ENCODE measurements around the gene ARHGAP33. TPM values are rescaled to one million over a fixed set of nuclear protein-coding genes. Genes with fewer than 3 reads are reported as not detected.

Gene ARHGAP33
- polyA plus RNA-seq, 2 of the 4 experiments (the other 2 are of a cell fraction) = 0.84 to 6.1 TPM

DNA sequence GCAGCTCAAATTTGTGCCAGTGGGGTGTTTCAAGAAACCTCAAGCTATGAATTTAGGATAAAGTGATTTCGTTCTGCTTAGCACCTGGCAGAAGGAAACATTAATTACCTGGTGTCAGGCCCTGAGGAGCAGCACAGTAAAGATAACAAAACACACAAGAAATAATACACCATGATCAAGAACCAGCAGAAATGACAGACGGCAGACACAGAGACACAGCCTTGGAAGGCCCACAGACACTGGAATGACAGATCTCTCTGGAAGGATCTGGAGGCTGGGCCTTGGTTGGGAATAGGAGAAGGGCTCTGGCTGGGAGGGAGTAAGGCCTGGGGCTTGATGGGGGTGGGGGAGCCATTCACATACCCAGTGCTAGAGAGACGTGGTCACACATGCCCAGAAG lies 26.5 kb downstream of the ARHGAP33 start:
- H3K4me1 ChIP-seq = no peaks in the 10 kb centered on the region
- no peak overlapping the region for H3K27ac ChIP-seq
- TF ChIP-seq, protein P1, sequence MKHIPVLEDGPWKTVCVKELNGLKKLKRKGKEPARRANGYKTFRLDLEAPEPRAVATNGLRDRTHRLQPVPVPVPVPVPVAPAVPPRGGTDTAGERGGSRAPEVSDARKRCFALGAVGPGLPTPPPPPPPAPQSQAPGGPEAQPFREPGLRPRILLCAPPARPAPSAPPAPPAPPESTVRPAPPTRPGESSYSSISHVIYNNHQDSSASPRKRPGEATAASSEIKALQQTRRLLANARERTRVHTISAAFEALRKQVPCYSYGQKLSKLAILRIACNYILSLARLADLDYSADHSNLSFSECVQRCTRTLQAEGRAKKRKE (CRISPR knock-in tag; IDR thresholded peaks at IDR 0.05; ENCODE audit: low read depth) = no peak
- TF ChIP-seq JUN (IDR thresholded peaks at IDR 0.05) = no peak
- no peak for TF ChIP-seq CBX8 (IDR thresholded peaks at IDR 0.05)
- no peak for TF ChIP-seq HOXA7 (CRISPR knock-in tag; IDR thresholded peaks at IDR 0.05)
- no peak for TF ChIP-seq RNF2 (IDR thresholded peaks at IDR 0.05; ENCODE audit: borderline replicate concordance, low read depth)
- TF ChIP-seq POLR2A (IDR thresholded peaks at IDR 0.05; ENCODE audit: low read length) = no peak
- TF ChIP-seq PHF8 (IDR thresholded peaks at IDR 0.05; ENCODE audit: borderline replicate concordance, low read depth) = no peak
- no peak for TF ChIP-seq SMC3 (IDR thresholded peaks at IDR 0.05)
- no peak for TF ChIP-seq HOXB5 (CRISPR knock-in tag; IDR thresholded peaks at IDR 0.05)
- no peak for TF ChIP-seq JUNB (IDR thresholded peaks at IDR 0.05)
- TF ChIP-seq, protein P2, sequence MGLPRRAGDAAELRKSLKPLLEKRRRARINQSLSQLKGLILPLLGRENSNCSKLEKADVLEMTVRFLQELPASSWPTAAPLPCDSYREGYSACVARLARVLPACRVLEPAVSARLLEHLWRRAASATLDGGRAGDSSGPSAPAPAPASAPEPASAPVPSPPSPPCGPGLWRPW (IDR thresholded peaks at IDR 0.05) = no peak
- TF ChIP-seq, protein P3, sequence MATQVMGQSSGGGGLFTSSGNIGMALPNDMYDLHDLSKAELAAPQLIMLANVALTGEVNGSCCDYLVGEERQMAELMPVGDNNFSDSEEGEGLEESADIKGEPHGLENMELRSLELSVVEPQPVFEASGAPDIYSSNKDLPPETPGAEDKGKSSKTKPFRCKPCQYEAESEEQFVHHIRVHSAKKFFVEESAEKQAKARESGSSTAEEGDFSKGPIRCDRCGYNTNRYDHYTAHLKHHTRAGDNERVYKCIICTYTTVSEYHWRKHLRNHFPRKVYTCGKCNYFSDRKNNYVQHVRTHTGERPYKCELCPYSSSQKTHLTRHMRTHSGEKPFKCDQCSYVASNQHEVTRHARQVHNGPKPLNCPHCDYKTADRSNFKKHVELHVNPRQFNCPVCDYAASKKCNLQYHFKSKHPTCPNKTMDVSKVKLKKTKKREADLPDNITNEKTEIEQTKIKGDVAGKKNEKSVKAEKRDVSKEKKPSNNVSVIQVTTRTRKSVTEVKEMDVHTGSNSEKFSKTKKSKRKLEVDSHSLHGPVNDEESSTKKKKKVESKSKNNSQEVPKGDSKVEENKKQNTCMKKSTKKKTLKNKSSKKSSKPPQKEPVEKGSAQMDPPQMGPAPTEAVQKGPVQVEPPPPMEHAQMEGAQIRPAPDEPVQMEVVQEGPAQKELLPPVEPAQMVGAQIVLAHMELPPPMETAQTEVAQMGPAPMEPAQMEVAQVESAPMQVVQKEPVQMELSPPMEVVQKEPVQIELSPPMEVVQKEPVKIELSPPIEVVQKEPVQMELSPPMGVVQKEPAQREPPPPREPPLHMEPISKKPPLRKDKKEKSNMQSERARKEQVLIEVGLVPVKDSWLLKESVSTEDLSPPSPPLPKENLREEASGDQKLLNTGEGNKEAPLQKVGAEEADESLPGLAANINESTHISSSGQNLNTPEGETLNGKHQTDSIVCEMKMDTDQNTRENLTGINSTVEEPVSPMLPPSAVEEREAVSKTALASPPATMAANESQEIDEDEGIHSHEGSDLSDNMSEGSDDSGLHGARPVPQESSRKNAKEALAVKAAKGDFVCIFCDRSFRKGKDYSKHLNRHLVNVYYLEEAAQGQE (IDR thresholded peaks at IDR 0.05) = no peak
- TF ChIP-seq MYC (IDR thresholded peaks at IDR 0.05; ENCODE audit: borderline replicate concordance, low read length) = no peak
- TF ChIP-seq, protein P4, sequence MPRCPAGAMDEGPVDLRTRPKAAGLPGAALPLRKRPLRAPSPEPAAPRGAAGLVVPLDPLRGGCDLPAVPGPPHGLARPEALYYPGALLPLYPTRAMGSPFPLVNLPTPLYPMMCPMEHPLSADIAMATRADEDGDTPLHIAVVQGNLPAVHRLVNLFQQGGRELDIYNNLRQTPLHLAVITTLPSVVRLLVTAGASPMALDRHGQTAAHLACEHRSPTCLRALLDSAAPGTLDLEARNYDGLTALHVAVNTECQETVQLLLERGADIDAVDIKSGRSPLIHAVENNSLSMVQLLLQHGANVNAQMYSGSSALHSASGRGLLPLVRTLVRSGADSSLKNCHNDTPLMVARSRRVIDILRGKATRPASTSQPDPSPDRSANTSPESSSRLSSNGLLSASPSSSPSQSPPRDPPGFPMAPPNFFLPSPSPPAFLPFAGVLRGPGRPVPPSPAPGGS (IDR thresholded peaks at IDR 0.05) = no peak
- TF ChIP-seq SREBF2 (IDR thresholded peaks at IDR 0.05) = no peak
- TF ChIP-seq CHD4 (IDR thresholded peaks at IDR 0.05; ENCODE audit: borderline replicate concordance) = no peak
- no peak for TF ChIP-seq RFX5 (IDR thresholded peaks at IDR 0.05)
- TF ChIP-seq, protein P5, sequence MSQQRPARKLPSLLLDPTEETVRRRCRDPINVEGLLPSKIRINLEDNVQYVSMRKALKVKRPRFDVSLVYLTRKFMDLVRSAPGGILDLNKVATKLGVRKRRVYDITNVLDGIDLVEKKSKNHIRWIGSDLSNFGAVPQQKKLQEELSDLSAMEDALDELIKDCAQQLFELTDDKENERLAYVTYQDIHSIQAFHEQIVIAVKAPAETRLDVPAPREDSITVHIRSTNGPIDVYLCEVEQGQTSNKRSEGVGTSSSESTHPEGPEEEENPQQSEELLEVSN (IDR thresholded peaks at IDR 0.05; ENCODE audit: borderline replicate concordance, low read depth) = no peak
- no peak for TF ChIP-seq ESRRA (IDR thresholded peaks at IDR 0.05; ENCODE audit: borderline replicate concordance, low read length)
- FAIRE-seq (no peak), ATAC-seq (no peak), DNase-seq (ENCODE audit: low read depth in 1 of 2, low spot score in 1 of 2) (no peak)
- ChIA-PET POLR2A (no interaction called here), CTCF (interaction anchor here (1.0 to 2.6 kb wide), 6 partner anchors 8 to 80 kb away, joined by 3 to 12 read pairs (median 4); no protein-coding TSS in a partner anchor)
- H3K9me3 ChIP-seq = peaks cover 5% of the 10 kb centered on the region; the same call in 1 of the 3 replicates
- no peak overlapping the region for H3K4me3 ChIP-seq
- WGBS (ENCODE audit: missing lambda C conversion rate) = 35% methylated on average over 3 of the region's 3 CpGs
- no peak overlapping the region for H3K4me2 ChIP-seq

DNA sequence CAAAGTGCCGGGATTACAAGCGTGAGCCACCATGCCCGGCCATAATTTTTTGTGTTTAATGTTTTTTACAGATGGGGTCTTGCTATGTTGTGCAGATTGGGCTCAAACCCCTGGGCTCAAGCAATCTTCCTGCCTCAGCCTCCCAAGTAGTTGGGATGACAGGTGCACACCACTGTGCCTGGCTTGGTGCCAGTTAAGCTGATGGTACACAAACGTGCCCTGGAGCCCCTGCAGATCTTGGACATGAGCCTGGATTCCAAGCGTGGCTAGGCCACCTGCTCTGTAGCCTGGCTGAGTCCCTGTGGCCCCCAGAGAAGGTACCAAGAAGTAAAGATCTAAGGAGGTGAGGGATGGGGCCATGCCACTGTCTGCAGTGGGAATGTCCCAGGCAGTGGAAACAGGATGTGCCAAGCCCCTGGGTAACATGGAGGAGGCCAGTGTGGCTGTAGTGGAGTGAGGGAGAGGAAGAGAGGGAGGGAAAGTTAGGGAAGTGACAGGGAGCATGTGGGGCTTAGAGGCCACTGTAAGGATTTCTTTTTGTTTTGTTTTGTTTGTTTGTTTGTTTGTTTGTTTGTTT lies 30.2 kb downstream of the ARHGAP33 start:
- Histone ChIP-seq H3K4me3 (no peak overlapping the region), H3K4me2 (no peak overlapping the region), H3K9me3 (peaks cover 5% of the 10 kb centered on the region; the same call in 1 of the 3 replicates), H3K27ac (no peak overlapping the region), H3K4me1 (no peaks in the 10 kb centered on the region)
- FAIRE-seq (no peak), DNase-seq (ENCODE audit: low read depth in 1 of 2, low spot score in 1 of 2) (no peak), ATAC-seq (no peak)
- ChIA-PET POLR2A (no interaction called here), CTCF (interaction anchor here (0.9 to 1.3 kb wide), 2 partner anchors 10 to 20 kb away, joined by 3 read pairs; no protein-coding TSS in a partner anchor)
- TF ChIP-seq, protein P6, sequence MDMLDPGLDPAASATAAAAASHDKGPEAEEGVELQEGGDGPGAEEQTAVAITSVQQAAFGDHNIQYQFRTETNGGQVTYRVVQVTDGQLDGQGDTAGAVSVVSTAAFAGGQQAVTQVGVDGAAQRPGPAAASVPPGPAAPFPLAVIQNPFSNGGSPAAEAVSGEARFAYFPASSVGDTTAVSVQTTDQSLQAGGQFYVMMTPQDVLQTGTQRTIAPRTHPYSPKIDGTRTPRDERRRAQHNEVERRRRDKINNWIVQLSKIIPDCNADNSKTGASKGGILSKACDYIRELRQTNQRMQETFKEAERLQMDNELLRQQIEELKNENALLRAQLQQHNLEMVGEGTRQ (IDR thresholded peaks at IDR 0.05) = no peak
- TF ChIP-seq POLR2AphosphoS2 (conservative IDR thresholded peaks at IDR 0.05; ENCODE audit: low read length) = no peak
- TF ChIP-seq MYC (IDR thresholded peaks at IDR 0.05; ENCODE audit: borderline replicate concordance, low read length) = no peak
- TF ChIP-seq RARB (CRISPR knock-in tag; IDR thresholded peaks at IDR 0.05) = no peak
- no peak for TF ChIP-seq BHLHE40 (IDR thresholded peaks at IDR 0.05; ENCODE audit: low read depth, low read length)
- no peak for TF ChIP-seq TP53 (CRISPR knock-in tag; IDR thresholded peaks at IDR 0.05)
- no peak for TF ChIP-seq MAZ (IDR thresholded peaks at IDR 0.05; ENCODE audit: borderline replicate concordance, low read depth, low read length)
- no peak for TF ChIP-seq EHMT2 (IDR thresholded peaks at IDR 0.05; ENCODE audit: low read depth)
- TF ChIP-seq ZFP36 (IDR thresholded peaks at IDR 0.05; ENCODE audit: borderline replicate concordance, partially characterized antibody) = no peak
- TF ChIP-seq, protein P5 (IDR thresholded peaks at IDR 0.05; ENCODE audit: borderline replicate concordance, low read depth) = no peak
- no peak for TF ChIP-seq HDAC2 (IDR thresholded peaks at IDR 0.05)
- TF ChIP-seq, protein P7, sequence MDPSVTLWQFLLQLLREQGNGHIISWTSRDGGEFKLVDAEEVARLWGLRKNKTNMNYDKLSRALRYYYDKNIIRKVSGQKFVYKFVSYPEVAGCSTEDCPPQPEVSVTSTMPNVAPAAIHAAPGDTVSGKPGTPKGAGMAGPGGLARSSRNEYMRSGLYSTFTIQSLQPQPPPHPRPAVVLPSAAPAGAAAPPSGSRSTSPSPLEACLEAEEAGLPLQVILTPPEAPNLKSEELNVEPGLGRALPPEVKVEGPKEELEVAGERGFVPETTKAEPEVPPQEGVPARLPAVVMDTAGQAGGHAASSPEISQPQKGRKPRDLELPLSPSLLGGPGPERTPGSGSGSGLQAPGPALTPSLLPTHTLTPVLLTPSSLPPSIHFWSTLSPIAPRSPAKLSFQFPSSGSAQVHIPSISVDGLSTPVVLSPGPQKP (IDR thresholded peaks at IDR 0.05; ENCODE audit: low read depth, low read length) = no peak
- WGBS (ENCODE audit: missing lambda C conversion rate) = 41% methylated on average over 5 of the region's 5 CpGs

Data from A549 (cell line).